ENCODE measurements around the gene RPL26.

DNA sequence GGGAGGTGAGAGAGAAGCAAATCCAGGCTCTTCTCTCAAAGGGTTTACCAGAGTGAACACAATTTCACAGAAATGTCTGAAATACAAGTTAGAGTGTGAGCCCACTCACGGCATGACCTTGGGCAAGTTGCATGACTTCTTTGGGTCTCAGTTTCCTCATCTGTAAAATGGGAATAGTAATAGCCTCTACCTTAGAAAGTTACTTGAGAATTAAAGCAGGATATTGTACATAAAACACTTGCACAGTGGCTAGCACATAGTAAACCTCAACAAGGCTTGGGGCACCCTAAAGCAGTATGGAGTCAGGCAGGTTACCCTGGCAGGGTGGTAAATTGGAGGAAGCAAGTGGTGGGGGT lies 27.9 kb upstream of the RPL26 start:
- no peak for TF ChIP-seq POLR2A (IDR thresholded peaks at IDR 0.05)
- TF ChIP-seq, protein P1, sequence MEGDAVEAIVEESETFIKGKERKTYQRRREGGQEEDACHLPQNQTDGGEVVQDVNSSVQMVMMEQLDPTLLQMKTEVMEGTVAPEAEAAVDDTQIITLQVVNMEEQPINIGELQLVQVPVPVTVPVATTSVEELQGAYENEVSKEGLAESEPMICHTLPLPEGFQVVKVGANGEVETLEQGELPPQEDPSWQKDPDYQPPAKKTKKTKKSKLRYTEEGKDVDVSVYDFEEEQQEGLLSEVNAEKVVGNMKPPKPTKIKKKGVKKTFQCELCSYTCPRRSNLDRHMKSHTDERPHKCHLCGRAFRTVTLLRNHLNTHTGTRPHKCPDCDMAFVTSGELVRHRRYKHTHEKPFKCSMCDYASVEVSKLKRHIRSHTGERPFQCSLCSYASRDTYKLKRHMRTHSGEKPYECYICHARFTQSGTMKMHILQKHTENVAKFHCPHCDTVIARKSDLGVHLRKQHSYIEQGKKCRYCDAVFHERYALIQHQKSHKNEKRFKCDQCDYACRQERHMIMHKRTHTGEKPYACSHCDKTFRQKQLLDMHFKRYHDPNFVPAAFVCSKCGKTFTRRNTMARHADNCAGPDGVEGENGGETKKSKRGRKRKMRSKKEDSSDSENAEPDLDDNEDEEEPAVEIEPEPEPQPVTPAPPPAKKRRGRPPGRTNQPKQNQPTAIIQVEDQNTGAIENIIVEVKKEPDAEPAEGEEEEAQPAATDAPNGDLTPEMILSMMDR (IDR thresholded peaks at IDR 0.05): no peak

All from thyroid gland (tissue), 4 donors.